IMR-90 (cell line): Measurements from ENCODE around the gene ZNF546.

Experiments used
- CEBPB ChIP-seq: IDR thresholded peaks from 2 replicates; pipeline ENCODE4 v1.6.1; 2012; ENCODE audit warnings: low read depth, low read length, improper control_type of control experiment
- CHD1 ChIP-seq: IDR thresholded peaks from 2 replicates; pipeline ENCODE4 v1.6.1; 2012; ENCODE audit warnings: low read depth, low read length, improper control_type of control experiment
- CTCF ChIP-seq: conservative IDR thresholded peaks from 2 replicates; pipeline ENCODE4 v1.5.1; 2012; ENCODE audit warnings: mild to moderate bottlenecking, low read depth, low read length, improper control_type of control experiment
- FOS ChIP-seq: fragments of 150-350 bp; IDR thresholded peaks from 2 replicates; pipeline ENCODE4 v1.6.1; 2016; ENCODE audit warnings: low read depth, low read length
- MAFK ChIP-seq: IDR thresholded peaks from 2 replicates; pipeline ENCODE4 v1.6.1; 2012; ENCODE audit warnings: low read depth, low read length, improper control_type of control experiment
- MAZ ChIP-seq: IDR thresholded peaks from 2 replicates; pipeline ENCODE4 v1.6.1; 2012; ENCODE audit warnings: low read depth, mild to moderate bottlenecking, low read length, improper control_type of control experiment, moderate library complexity, borderline replicate concordance
- POLR2A ChIP-seq: IDR thresholded peaks from 2 replicates; pipeline ENCODE4 v1.6.1; 2012; ENCODE audit warnings: mild to moderate bottlenecking, low read depth, low read length
- RAD21 ChIP-seq: IDR thresholded peaks from 2 replicates; pipeline ENCODE4 v1.6.1; 2012; ENCODE audit warnings: low read length, improper control_type of control experiment
- RCOR1 ChIP-seq: IDR thresholded peaks from 2 replicates; pipeline ENCODE4 v1.6.1; 2012; ENCODE audit warnings: mild to moderate bottlenecking, low read length, improper control_type of control experiment; ENCODE audit not compliant: insufficient replicate concordance
- RFX5 ChIP-seq: IDR thresholded peaks from 2 replicates; pipeline ENCODE4 v1.8.0; 2012; ENCODE audit warnings: low read depth, mild to moderate bottlenecking, low read length, moderate library complexity
- SMC3 ChIP-seq: fragments of 150-350 bp; IDR thresholded peaks from 2 replicates; pipeline ENCODE4 v1.6.1; 2016; ENCODE audit warnings: low read depth, mild to moderate bottlenecking, antibody characterized with exemption, low read length, moderate library complexity
- USF2 ChIP-seq: fragments of 150-350 bp; IDR thresholded peaks from 2 replicates; pipeline ENCODE4 v1.6.1; 2017; ENCODE audit warnings: mild to moderate bottlenecking, antibody characterized with exemption, low read length, low read depth

- TF ChIP-seq RCOR1 (peak; percentile 9), RFX5 (no peak), POLR2A (peak; percentile 97), CTCF (no peak), RAD21 (peak; percentile 9; the same call in 1 of the 2 replicates), CEBPB (no peak), USF2 (no peak), MAZ (no peak), MAFK (no peak), SMC3 (no peak), FOS (no peak; the same call in 1 of the 2 replicates), CHD1 (0 out of 2 replicates have a peak, but pooled peaks have one; percentile 47)
Measured at GRCh38 chr19:39996811-39997637, at the start of gene ZNF546.
